PC-9 (cell line): ENCODE data around the gene PRUNE2.

ENCODE experiments used
- CTCF ChIP-seq: fragments of 200-600 bp; sonication (generic); conservative IDR thresholded peaks from 2 replicates; pipeline ENCODE4 v1.6.1; 2017; ENCODE audit warnings: mixed run types, antibody characterized with exemption, mild to moderate bottlenecking, moderate library complexity
- EZH2 ChIP-seq: fragments of 200-600 bp; sonication (generic); IDR thresholded peaks from 2 replicates; pipeline ENCODE4 v1.8.0; 2017; ENCODE audit warnings: antibody characterized with exemption, low read depth

- no peak for TF ChIP-seq CTCF
- TF ChIP-seq EZH2 = no peak
Measured at GRCh38 chr9:76756941-76757673, 148.8 kb downstream of the PRUNE2 start.
